Thoracic aorta (tissue), 2 donors: ENCODE data around the gene RAPGEF3. TPM values are rescaled to one million over a fixed set of nuclear protein-coding genes. Genes with fewer than 3 reads are reported as not detected.

Source experiments
- ATAC-seq: fragments of 150-250 bp; one replicate; pipeline ENCODE4 v1.8.0; 2017; ENCODE audit warnings: low read depth; ENCODE audit not compliant: insufficient number of reproducible peaks, low FRiP score
- DNase-seq: peaks from one replicate; pipeline ENCODE4 v3.0.0-alpha.2; 2020; ENCODE audit warnings: low spot score
- H3K27ac ChIP-seq, 2 donors: fragments of 200-600 bp; sonication (generic); 1 replicate in 1 of 2; 2 replicates in 1 of 2; pipeline ENCODE4 v1.5.1; 2016; ENCODE audit warnings: mild to moderate bottlenecking in 2 of 2, moderate library complexity in 2 of 2
- H3K27me3 ChIP-seq: fragments of 200-600 bp; sonication (generic); replicated peaks from 2 replicates; pipeline ENCODE4 v1.6.0; 2016; ENCODE audit warnings: mild to moderate bottlenecking; ENCODE audit not compliant: insufficient read depth
- H3K36me3 ChIP-seq: fragments of 200-600 bp; sonication (generic); one replicate; pipeline ENCODE4 v1.5.1; 2016
- H3K4me1 ChIP-seq, 2 donors: fragments of 200-600 bp; sonication (generic); 1 replicate in 1 of 2; 2 replicates in 1 of 2; pipeline versions ENCODE4 v1.5.1 to v1.6.0; 2016; ENCODE audit warnings: low read depth in 2 of 2, mild to moderate bottlenecking in 1 of 2; ENCODE audit not compliant: control insufficient read depth in 1 of 2
- H3K4me3 ChIP-seq: fragments of 200-600 bp; sonication (generic); 2 replicates; pipeline ENCODE4 v1.5.1; 2016; ENCODE audit warnings: mild to moderate bottlenecking
- H3K9me3 ChIP-seq: fragments of 200-600 bp; sonication (generic); 2 replicates; pipeline ENCODE4 v1.5.1; 2016
- CTCF ChIP-seq: fragments of 200-600 bp; sonication (generic); IDR thresholded peaks from one replicate; pipeline ENCODE4 v1.5.1; 2019; ENCODE audit warnings: antibody characterized with exemption
- total RNA-seq, 2 donors: library from RNA; depleted of rRNA; stranded (reverse); fragments of >200 nt; gene quantifications; one replicate each; pipeline versions ENCODE4 v1.1.0 to v1.2.3, GENCODE V29; 2016

Gene RAPGEF3
- total RNA-seq, 2 donors from 2014 or later = 40.9 to 77.4 TPM

GRCh38 chr12:47795121-47795813 lies 36.6 kb upstream of the RAPGEF3 start:
- H3K9me3 ChIP-seq = no peaks in the 10 kb centered on the region
- H3K36me3 ChIP-seq = peaks cover 76% of the 10 kb centered on the region
- H3K4me1 ChIP-seq = peaks cover 13 to 34% of the 10 kb centered on the region in 2 donors
- peak overlapping the region in 1 of 2 donors; percentile 38 for H3K27ac ChIP-seq
- ATAC-seq (no peak), DNase-seq (no peak)
- H3K27me3 ChIP-seq = no peaks in the 10 kb centered on the region
- no peak overlapping the region for H3K4me3 ChIP-seq
- TF ChIP-seq CTCF = no peak

- Histone ChIP-seq H3K27me3 (no peaks in the 10 kb centered on the region), H3K4me1 (peaks cover 7 to 28% of the 10 kb centered on the region in 2 donors), H3K36me3 (peaks cover 82% of the 10 kb centered on the region), H3K27ac (peak overlapping the region in 1 of 2 donors; percentile 38), H3K9me3 (no peaks in the 10 kb centered on the region), H3K4me3 (no peak overlapping the region)
- DNase-seq (no peak), ATAC-seq (no peak)
- no peak for TF ChIP-seq CTCF
Observed at GRCh38 chr12:47794679-47795078, 36.0 kb upstream of the RAPGEF3 start.

GRCh38 chr12:47793015-47793681 lies 34.5 kb upstream of the RAPGEF3 start:
- ATAC-seq (no peak), DNase-seq (no peak)
- Histone ChIP-seq H3K4me3 (no peak overlapping the region), H3K4me1 (peaks cover 0 to 13% of the 10 kb centered on the region in 2 donors), H3K27ac (peak overlapping the region; percentile 34 to 41), H3K36me3 (peaks cover 90% of the 10 kb centered on the region), H3K27me3 (no peaks in the 10 kb centered on the region), H3K9me3 (no peaks in the 10 kb centered on the region)
- no peak for TF ChIP-seq CTCF

GRCh38 chr12:47791874-47792273 lies 33.2 kb upstream of the RAPGEF3 start:
- TF ChIP-seq CTCF = no peak
- H3K27ac ChIP-seq = peak overlapping the region; percentile 23 to 41
- no peaks in the 10 kb centered on the region for H3K27me3 ChIP-seq
- ATAC-seq (no peak), DNase-seq (no peak)
- H3K36me3 ChIP-seq = peaks cover 94% of the 10 kb centered on the region
- peaks cover 0 to 11% of the 10 kb centered on the region in 2 donors for H3K4me1 ChIP-seq
- H3K9me3 ChIP-seq = no peaks in the 10 kb centered on the region
- no peak overlapping the region for H3K4me3 ChIP-seq

- no peaks in the 10 kb centered on the region for H3K27me3 ChIP-seq
- DNase-seq = no peak
- H3K36me3 ChIP-seq = peaks cover 92% of the 10 kb centered on the region
- peak overlapping the region in 1 of 2 donors; percentile 38 for H3K27ac ChIP-seq
- TF ChIP-seq CTCF = no peak
- no peak overlapping the region for H3K4me3 ChIP-seq
- H3K9me3 ChIP-seq = no peaks in the 10 kb centered on the region
- H3K4me1 ChIP-seq = peaks cover 0 to 11% of the 10 kb centered on the region in 2 donors
- no peak for ATAC-seq
Observed at GRCh38 chr12:47791351-47791746, 32.7 kb upstream of the RAPGEF3 start.
